HL-60 (cell line): ENCODE results near the gene C3.
"Not testable (repeated sequence)": the region's sequence is repeated elsewhere in the genome, so short reads cannot be mapped to it uniquely, and the experiment has no call there.

Experiments used
- DNase-seq, 2 experiments: peaks; one replicate each; pipeline ENCODE4 v3.0.0-alpha.2; 2010 to 2020; ENCODE audit warnings: low read depth in 1 of 2, low spot score in 1 of 2
- H3K27ac ChIP-seq: fragments of 250-450 bp; sonication (Bioruptor Pico); replicated peaks from 2 replicates; pipeline ENCODE4 v1.5.1; 2020; ENCODE audit warnings: mild to moderate bottlenecking, moderate library complexity
- H3K27me3 ChIP-seq: fragments of 250-450 bp; sonication (Bioruptor Pico); 2 replicates; pipeline ENCODE4 v1.5.1; 2021; ENCODE audit warnings: mild to moderate bottlenecking, moderate library complexity; ENCODE audit not compliant: insufficient read depth, poor library complexity, severe bottlenecking
- H3K4me3 ChIP-seq: replicated peaks from 2 replicates; pipeline ENCODE4 v1.5.1; 2011; ENCODE audit warnings: mild to moderate bottlenecking, control low read depth, low read length; ENCODE audit not compliant: insufficient read depth
- CTCF ChIP-seq: IDR thresholded peaks from one replicate; pipeline ENCODE4 v1.5.1; 2011; ENCODE audit warnings: low read length, control low read depth, inconsistent platforms; ENCODE audit not compliant: insufficient read depth
- GABPA ChIP-seq: IDR thresholded peaks from 2 replicates; pipeline ENCODE4 v1.6.1; 2012; ENCODE audit warnings: low read depth
- POLR2AphosphoS5 ChIP-seq: IDR thresholded peaks from 2 replicates; pipeline ENCODE4 v1.6.1; 2012; ENCODE audit warnings: low read depth
- SPI1 ChIP-seq: IDR thresholded peaks from 2 replicates; pipeline ENCODE4 v1.6.1; 2012; ENCODE audit warnings: low read depth, mild to moderate bottlenecking, borderline replicate concordance
- TF ChIP-seq, protein P1 (sequence below): IDR thresholded peaks from 2 replicates; pipeline ENCODE4 v1.6.1; 2012; ENCODE audit warnings: low read depth; ENCODE audit not compliant: insufficient replicate concordance

C3 gene

DNA sequence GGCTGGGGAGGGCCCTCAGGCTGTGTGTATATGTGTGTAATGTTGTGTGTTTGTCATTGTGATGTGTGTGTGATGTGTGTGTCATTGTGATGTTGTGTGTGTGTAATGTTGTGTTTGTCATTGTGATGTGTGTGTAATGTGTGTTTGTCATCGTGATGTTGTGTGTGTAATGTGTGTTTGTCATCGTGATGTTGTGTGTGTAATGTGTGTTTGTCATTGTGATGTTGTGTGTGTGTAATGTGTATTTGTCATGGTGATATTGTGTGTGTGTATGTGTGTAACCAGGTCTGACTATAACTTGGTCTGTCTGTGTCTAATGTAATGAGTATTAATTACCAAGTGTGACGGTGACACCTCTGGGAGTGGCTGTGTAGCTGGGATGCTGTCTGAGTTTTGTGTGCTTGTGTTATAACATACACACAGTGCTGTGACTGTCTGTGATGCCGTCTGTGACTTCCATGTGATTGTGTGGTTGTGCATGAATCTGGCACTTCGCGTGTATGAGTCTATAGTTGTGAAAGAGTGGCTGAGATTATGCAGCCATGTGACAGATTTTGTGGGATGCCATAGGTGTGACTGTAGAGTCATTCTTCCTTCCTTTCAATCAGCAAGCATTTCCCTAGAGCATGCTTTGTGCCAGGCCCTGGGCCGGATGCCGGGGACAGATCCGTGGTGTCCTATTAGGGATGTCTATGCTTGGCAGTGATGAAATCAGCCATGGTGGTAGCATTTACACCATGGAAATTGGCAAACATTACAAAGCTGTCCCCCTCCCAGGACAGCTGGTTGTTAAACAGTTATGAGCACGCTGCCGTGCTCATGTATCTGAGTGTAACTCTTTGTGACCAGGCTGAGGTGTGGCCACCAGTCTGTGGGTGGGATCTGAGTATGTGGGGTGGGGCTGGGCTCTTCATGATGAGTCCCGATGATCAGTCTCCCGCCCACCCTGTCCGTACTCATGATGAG, 56.9 kb downstream of the C3 start:
- Histone ChIP-seq H3K27ac (no peak overlapping the region), H3K27me3 (no peaks in the 10 kb centered on the region), H3K4me3 (no peak overlapping the region)
- no peak for TF ChIP-seq GABPA
- TF ChIP-seq CTCF, result no peak
- no peak for TF ChIP-seq SPI1
- no peak for TF ChIP-seq POLR2AphosphoS5
- TF ChIP-seq, protein P1, sequence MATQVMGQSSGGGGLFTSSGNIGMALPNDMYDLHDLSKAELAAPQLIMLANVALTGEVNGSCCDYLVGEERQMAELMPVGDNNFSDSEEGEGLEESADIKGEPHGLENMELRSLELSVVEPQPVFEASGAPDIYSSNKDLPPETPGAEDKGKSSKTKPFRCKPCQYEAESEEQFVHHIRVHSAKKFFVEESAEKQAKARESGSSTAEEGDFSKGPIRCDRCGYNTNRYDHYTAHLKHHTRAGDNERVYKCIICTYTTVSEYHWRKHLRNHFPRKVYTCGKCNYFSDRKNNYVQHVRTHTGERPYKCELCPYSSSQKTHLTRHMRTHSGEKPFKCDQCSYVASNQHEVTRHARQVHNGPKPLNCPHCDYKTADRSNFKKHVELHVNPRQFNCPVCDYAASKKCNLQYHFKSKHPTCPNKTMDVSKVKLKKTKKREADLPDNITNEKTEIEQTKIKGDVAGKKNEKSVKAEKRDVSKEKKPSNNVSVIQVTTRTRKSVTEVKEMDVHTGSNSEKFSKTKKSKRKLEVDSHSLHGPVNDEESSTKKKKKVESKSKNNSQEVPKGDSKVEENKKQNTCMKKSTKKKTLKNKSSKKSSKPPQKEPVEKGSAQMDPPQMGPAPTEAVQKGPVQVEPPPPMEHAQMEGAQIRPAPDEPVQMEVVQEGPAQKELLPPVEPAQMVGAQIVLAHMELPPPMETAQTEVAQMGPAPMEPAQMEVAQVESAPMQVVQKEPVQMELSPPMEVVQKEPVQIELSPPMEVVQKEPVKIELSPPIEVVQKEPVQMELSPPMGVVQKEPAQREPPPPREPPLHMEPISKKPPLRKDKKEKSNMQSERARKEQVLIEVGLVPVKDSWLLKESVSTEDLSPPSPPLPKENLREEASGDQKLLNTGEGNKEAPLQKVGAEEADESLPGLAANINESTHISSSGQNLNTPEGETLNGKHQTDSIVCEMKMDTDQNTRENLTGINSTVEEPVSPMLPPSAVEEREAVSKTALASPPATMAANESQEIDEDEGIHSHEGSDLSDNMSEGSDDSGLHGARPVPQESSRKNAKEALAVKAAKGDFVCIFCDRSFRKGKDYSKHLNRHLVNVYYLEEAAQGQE, result no peak
- no peak for DNase-seq

DNA sequence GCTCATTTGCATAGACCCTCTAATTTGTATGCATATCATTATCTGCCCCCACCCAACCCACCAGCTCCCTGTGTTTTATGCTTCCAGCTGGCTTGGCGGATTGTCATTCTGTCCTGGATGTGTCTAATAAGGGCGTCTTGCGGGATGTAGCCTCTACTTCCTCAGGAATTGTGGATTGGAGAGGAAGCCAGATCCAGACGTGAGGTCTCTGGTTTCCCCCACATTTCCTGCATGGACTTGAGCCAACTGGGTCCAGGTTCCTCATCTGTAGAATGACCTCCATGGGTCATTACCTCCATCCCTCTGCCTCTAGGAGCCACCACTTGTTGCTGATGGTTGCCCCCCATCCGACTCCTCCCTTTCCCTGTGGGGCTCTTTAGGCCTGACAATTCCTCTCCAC, 57.7 kb downstream of the C3 start:
- Histone ChIP-seq H3K27ac (no peak overlapping the region), H3K4me3 (no peak overlapping the region), H3K27me3 (no peaks in the 10 kb centered on the region)
- DNase-seq, result no peak
- no peak for TF ChIP-seq GABPA
- TF ChIP-seq, protein P1, result no peak
- TF ChIP-seq CTCF, result no peak
- TF ChIP-seq SPI1, result no peak
- no peak for TF ChIP-seq POLR2AphosphoS5

DNA sequence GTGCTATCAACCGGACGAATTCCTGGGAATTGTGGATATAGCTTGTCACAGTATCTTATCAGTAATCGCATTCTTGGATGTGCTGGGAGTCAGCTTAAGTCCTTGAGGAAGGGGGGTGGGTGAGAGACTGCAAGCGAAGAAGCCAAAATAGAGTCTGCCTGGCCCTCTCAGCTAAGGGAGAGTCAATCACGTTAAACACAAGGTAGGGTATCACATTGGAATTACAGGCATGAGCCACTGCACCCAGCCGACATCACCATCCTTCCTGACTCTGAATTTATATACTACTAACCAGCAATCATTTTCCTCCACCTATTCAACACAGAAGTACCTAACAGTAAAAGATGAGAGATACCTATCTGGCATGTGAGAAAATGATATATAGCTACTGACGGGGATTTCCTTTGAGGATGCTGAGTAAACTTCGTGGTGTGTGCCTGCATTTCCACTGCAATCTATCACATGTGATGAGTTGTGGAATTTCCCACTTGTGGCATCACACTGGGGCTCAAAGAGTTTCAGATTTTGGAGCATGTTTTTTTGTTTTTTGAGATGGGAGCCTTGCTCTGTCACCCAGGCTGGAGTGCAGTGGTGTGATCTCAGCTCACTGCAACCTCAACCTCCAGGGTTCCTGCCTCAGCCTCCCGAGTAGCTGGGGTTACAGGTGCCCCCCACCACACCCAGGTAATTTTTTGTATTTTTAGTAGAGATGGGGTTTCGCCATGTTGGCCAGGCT, 58.8 kb downstream of the C3 start:
- not testable (repeated sequence) for H3K27ac ChIP-seq, H3K27me3 ChIP-seq, DNase-seq, H3K4me3 ChIP-seq

DNA sequence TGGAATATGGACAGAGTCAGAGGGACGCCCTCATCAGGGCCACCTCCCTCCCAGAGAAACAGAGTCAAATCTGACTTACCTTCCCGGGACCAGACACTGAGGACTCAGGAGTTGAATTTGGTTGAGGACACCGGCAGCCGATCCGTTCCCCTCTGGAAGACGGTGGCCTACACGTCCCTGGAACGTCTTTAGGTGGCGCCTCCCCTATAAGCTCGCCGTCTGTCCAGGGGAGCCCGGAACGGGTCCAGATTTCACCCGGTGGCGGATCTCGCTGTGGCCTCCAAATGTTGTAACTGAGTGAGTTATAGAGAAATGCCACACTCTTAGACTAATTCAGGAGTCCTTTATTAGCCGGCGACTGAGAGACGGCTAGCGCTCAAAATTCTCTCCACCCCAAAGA, 59.5 kb downstream of the C3 start:
- H3K4me3 ChIP-seq, result no peak overlapping the region
- H3K27ac ChIP-seq, result no peak overlapping the region
- DNase-seq, result no peak
- no peak for TF ChIP-seq SPI1
- TF ChIP-seq POLR2AphosphoS5, result no peak
- TF ChIP-seq, protein P1, result no peak
- TF ChIP-seq GABPA, result no peak
- no peaks in the 10 kb centered on the region for H3K27me3 ChIP-seq

GRCh38 chr19:6656390-6656789, 64.1 kb downstream of the C3 start:
- H3K4me3 ChIP-seq, DNase-seq, H3K27me3 ChIP-seq, H3K27ac ChIP-seq: not testable (repeated sequence)
